Measurements from ENCODE around the gene PMS2. TPM values are rescaled to one million over a fixed set of nuclear protein-coding genes. Genes with fewer than 3 reads are reported as not detected.

Gene PMS2, protein sequence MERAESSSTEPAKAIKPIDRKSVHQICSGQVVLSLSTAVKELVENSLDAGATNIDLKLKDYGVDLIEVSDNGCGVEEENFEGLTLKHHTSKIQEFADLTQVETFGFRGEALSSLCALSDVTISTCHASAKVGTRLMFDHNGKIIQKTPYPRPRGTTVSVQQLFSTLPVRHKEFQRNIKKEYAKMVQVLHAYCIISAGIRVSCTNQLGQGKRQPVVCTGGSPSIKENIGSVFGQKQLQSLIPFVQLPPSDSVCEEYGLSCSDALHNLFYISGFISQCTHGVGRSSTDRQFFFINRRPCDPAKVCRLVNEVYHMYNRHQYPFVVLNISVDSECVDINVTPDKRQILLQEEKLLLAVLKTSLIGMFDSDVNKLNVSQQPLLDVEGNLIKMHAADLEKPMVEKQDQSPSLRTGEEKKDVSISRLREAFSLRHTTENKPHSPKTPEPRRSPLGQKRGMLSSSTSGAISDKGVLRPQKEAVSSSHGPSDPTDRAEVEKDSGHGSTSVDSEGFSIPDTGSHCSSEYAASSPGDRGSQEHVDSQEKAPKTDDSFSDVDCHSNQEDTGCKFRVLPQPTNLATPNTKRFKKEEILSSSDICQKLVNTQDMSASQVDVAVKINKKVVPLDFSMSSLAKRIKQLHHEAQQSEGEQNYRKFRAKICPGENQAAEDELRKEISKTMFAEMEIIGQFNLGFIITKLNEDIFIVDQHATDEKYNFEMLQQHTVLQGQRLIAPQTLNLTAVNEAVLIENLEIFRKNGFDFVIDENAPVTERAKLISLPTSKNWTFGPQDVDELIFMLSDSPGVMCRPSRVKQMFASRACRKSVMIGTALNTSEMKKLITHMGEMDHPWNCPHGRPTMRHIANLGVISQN
- 10.3 to 16.7 TPM (median 12.3 TPM) in 5 replicates for total RNA-seq (2022; extraction: Qiagen RNA extraction; ENCODE audit: low read depth)

DNA sequence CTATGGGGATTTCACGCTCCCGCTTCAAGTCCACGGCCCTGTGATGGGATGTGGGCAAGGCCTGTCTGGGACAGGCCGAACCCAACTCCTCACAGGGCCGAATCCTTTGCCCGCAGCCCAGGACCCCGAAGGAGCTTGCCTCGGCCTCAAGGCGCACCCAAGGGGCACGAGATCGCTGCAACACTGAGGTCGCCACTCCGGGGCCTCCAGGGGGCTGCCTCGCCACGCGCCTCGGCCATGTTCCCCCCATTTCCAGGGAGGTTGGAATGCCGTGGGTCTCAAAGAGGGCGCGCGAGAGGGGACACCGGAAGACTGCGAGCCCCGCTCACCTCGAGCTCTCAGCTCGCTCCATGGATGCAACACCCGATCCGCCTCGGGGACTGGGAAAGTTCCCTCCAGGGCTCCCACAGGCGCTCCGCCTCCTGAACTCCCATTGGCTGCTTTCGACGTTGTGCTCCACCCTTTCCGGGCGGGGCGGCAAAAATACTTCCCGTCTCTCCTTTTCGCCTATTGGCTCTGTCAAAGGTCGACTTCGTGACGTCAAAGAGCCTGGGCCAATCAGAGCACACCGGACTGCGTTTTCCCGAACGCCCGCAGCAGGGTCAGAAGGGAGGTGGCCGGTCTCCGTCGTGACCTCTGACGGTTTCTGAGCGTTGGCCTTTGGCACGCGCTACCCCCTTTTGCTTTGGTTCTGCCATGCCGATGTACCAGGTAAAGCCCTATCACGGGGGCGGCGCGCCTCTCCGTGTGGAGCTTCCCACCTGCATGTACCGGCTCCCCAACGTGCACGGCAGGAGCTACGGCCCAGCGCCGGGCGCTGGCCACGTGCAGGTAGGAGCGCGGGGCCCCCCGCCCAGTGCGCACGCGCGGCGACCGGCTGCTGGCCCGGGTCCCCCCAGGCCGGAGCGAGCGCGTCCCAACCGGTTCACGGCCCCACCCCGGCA lies at the start of gene PMS2, which contains the start of gene AIMP2:
TSS of gene PMS2 (minus strand) at position 382 of the 944 bp plus-strand sequence. CDS start at position 352, 30 bp downstream.
TSS of gene AIMP2 (plus strand) at position 605 of the 944 bp plus-strand sequence. CDS start at position 697, 92 bp downstream.

GRCh38 chr7:6030988-6031387 lies 22.1 kb upstream of the PMS2 start, which contains the start of gene ANKRD61:
TSS of gene ANKRD61 (plus strand) at chr7:6031376. CDS start at chr7:6031376, 0 bp downstream.

DNA sequence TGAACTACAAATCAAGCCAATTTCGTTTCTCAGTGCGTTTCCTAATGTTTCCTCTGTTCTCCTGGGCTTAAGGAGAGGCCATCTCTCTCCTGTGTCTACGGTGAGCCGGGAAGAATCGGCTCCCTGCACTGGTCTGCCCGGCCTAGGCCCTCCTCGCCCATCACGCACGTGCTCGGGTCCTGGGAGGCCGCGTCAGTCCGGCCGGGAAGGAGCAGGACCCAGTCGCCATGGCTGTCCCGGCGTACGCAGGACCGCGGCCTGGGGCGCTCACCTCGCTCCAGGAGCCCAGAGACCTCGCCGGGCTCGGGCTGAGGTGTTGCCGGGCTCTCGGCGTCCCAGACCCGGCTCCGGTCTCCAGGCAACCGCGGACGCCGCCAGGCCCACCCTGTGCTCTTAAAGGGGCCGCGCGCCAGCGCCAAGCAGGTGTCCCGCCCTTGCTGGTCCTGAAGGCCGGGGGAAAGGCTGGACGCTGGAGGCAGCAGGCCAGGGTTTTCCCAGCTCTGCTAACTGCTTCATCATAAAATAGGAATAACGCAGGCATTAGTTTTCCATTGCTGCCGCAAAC lies 38.4 kb downstream of the PMS2 start, which contains the start of gene RSPH10B:
TSS of gene RSPH10B (minus strand) at position 343 of the 565 bp plus-strand sequence. CDS start 3,573 bp downstream, outside the sequence.

Other genes with a start within 250 kb of the PMS2 start
- gene RNF216, start 227.4 kb downstream of the PMS2 start, total RNA-seq (2022; extraction: Qiagen RNA extraction; ENCODE audit: low read depth) = 25.3 to 28.5 TPM (median 26.5 TPM) in 5 replicates
- gene OCM, start 128.3 kb downstream of the PMS2 start, total RNA-seq (2022; extraction: Qiagen RNA extraction; ENCODE audit: low read depth) = not detected in 5 replicates
- 75.8 to 84.1 TPM (median 78.6 TPM) in 5 replicates for gene CCZ1, start 110.3 kb downstream of the PMS2 start, total RNA-seq (2022; extraction: Qiagen RNA extraction; ENCODE audit: low read depth)
- 0.08 to 0.33 TPM (median 0.19 TPM) in 4 of 5 replicates, not detected in the other for gene RSPH10B, start 38.4 kb downstream of the PMS2 start, total RNA-seq (2022; extraction: Qiagen RNA extraction; ENCODE audit: low read depth)
- 84.2 to 98.3 TPM (median 96.0 TPM) in 5 replicates for gene AIMP2, start 223 bp upstream of the PMS2 start, total RNA-seq (2022; extraction: Qiagen RNA extraction; ENCODE audit: low read depth)
- 0.38 to 0.90 TPM (median 0.61 TPM) in 5 replicates for gene ANKRD61, start 22.3 kb upstream of the PMS2 start, total RNA-seq (2022; extraction: Qiagen RNA extraction; ENCODE audit: low read depth)
- gene EIF2AK1, start 50.1 kb upstream of the PMS2 start, total RNA-seq (2022; extraction: Qiagen RNA extraction; ENCODE audit: low read depth) = 65.5 to 81.6 TPM (median 74.1 TPM) in 5 replicates
- 6.4 to 8.8 TPM (median 7.8 TPM) in 5 replicates for gene USP42, start 95.9 kb upstream of the PMS2 start, total RNA-seq (2022; extraction: Qiagen RNA extraction; ENCODE audit: low read depth)

Data from A549 treated with CpdA at 1 μM for 4 hours (cell line).